Ascending aorta (tissue), 2 donors: ENCODE measurements around the gene NRBP1. TPM values are rescaled to one million over a fixed set of nuclear protein-coding genes. Genes with fewer than 3 reads are reported as not detected.
"Not testable (repeated sequence)": the region's sequence is repeated elsewhere in the genome, so short reads cannot be mapped to it uniquely, and the experiment has no call there.

Experiments
- DNase-seq, 2 donors: peaks; one replicate each; pipeline ENCODE4 v3.0.0-alpha.2; 2019; ENCODE audit warnings: low spot score in 2 of 2
- H3K27ac ChIP-seq, 2 donors: fragments of 200-600 bp; sonication (generic); one replicate each; pipeline ENCODE4 v1.5.1; 2016 to 2017; ENCODE audit warnings: mild to moderate bottlenecking in 1 of 2
- H3K27me3 ChIP-seq: fragments of 200-600 bp; sonication (generic); one replicate; pipeline ENCODE4 v1.5.1; 2017
- H3K36me3 ChIP-seq, 2 donors: fragments of 200-600 bp; sonication (generic); one replicate each; pipeline ENCODE4 v1.5.1; 2016
- H3K4me1 ChIP-seq, 2 donors: fragments of 200-600 bp; sonication (generic); one replicate each; pipeline ENCODE4 v1.5.1; 2016 to 2017; ENCODE audit warnings: mild to moderate bottlenecking in 1 of 2
- H3K4me3 ChIP-seq, 2 donors: fragments of 200-600 bp; sonication (generic); one replicate each; pipeline ENCODE4 v1.5.1; 2016 to 2017; ENCODE audit warnings: mild to moderate bottlenecking in 1 of 2
- H3K9me3 ChIP-seq, 2 donors: fragments of 200-600 bp; sonication (generic); one replicate each; pipeline ENCODE4 v1.5.1; 2016
- intact Hi-C: fragments of 100-400 bp; cut with DNase I; formaldehyde crosslinking; loops from one replicate; pipeline ENCODE4 v1.15.1; 2023
- total RNA-seq: library from RNA; depleted of rRNA; stranded (reverse); fragments of >200 nt; gene quantifications from one replicate; pipeline ENCODE4 v1.1.0, GENCODE V29; 2016
- TF ChIP-seq, protein P1 (sequence below), 3 experiments: fragments of 200-600 bp in 2 of 3; fragments of 450-650 bp in 1 of 3; sonication (generic) in 2 of 3; IDR thresholded peaks; one replicate each; pipeline ENCODE4 v1.5.1; 2016 to 2019; ENCODE audit warnings: antibody characterized with exemption in 3 of 3, mild to moderate bottlenecking in 1 of 3, moderate library complexity in 1 of 3

NRBP1 gene
- total RNA-seq, 1 donor from 2014 or later: 42.1 TPM

DNA sequence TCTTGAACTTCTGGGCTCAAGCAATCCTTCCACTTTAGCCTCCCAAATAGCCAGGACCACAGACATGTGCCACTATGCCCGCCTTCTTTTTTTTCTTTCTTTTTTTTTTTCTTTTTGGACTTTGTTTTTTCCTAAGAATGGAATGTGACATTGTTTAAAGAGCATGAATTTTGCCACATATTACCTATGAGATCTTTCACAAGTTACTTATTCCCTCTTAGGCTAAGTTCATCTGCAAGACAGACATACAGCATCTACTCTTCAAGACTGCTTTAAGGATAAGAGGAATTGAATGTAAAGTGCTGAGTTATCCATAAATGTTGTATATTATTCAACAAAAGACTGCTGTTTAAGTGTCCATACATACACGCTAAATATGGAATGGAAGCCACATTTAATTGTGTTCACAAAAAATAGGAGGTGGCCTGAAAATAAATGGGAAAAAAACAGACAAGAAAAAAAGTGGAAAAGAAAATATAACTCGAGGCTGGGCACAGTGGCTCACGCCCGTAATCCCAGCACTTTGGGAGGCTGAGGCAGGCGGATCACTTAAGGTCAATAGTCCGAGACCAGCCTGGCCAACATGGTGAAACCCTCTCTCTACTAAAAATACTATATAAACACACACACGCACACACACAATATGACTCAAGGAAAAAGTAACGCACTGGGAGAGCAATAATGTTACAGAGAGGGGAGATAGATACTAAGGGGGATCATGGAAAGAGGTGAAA, 15.8 kb upstream of the NRBP1 start:
- Histone ChIP-seq H3K27me3 (no peaks in the 10 kb centered on the region), H3K4me3 (no peak overlapping the region), H3K9me3 (no peaks in the 10 kb centered on the region), H3K4me1 (peaks cover 5 to 12% of the 10 kb centered on the region in 2 donors), H3K36me3 (no peaks in the 10 kb centered on the region), H3K27ac (no peak overlapping the region)
- TF ChIP-seq, protein P1, sequence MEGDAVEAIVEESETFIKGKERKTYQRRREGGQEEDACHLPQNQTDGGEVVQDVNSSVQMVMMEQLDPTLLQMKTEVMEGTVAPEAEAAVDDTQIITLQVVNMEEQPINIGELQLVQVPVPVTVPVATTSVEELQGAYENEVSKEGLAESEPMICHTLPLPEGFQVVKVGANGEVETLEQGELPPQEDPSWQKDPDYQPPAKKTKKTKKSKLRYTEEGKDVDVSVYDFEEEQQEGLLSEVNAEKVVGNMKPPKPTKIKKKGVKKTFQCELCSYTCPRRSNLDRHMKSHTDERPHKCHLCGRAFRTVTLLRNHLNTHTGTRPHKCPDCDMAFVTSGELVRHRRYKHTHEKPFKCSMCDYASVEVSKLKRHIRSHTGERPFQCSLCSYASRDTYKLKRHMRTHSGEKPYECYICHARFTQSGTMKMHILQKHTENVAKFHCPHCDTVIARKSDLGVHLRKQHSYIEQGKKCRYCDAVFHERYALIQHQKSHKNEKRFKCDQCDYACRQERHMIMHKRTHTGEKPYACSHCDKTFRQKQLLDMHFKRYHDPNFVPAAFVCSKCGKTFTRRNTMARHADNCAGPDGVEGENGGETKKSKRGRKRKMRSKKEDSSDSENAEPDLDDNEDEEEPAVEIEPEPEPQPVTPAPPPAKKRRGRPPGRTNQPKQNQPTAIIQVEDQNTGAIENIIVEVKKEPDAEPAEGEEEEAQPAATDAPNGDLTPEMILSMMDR (IDR thresholded peaks at IDR 0.05): no peak
- intact Hi-C loops: no loop called here
- DNase-seq: no peak

DNA sequence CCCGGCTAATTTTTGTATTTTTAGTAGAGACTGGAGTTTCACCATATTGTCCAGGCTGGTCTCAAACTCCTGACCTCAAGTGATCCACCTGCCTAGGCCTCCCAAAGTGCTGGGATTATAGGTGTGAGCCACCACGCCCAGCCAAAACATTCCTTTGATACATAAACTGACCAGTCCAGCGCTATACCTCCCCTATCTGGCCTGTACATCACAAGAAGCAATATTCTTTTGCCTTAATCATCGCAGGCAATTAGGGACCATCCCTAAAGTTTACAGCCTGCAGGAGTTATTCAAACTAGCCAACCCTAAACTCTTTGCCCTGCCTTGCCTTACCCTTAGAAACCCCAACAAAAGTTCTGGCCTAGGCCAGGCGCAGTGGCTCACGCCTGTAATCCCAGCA, 12.3 kb upstream of the NRBP1 start:
- intact Hi-C loops: no loop called here
- Histone ChIP-seq H3K4me1 (no peaks in the 10 kb centered on the region), H3K9me3 (no peaks in the 10 kb centered on the region), H3K36me3 (no peaks in the 10 kb centered on the region), H3K27ac (no peak overlapping the region), H3K4me3 (no peak overlapping the region), H3K27me3 (no peaks in the 10 kb centered on the region)
- no peak for DNase-seq
- TF ChIP-seq, protein P1 (IDR thresholded peaks at IDR 0.05): no peak

DNA sequence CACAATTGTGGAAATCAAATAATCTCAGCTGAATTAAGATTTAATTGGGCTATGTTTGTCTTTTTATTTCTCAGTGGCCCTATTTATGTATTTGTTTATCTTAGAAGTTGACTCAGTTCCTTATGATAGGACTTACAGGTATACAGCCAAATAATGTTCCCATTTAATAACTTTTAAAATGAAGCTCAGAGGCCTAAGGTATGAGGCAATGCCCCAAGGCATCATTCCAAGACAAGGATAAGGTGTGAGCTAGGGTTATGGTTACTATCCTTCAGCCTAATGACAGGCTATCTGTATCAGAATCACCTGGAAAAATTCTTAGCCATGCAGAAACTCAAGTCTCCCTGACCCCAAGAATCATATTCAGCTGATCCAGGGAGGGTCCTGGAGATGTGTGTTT, 7.4 kb upstream of the NRBP1 start:
- TF ChIP-seq, protein P1 (IDR thresholded peaks at IDR 0.05): no peak
- no peaks in the 10 kb centered on the region for H3K36me3 ChIP-seq
- DNase-seq: no peak
- H3K27me3 ChIP-seq: no peaks in the 10 kb centered on the region
- no peak overlapping the region for H3K4me3 ChIP-seq
- no peak overlapping the region for H3K27ac ChIP-seq
- intact Hi-C loops: no loop called here
- H3K4me1 ChIP-seq: no peaks in the 10 kb centered on the region
- H3K9me3 ChIP-seq: no peaks in the 10 kb centered on the region

DNA sequence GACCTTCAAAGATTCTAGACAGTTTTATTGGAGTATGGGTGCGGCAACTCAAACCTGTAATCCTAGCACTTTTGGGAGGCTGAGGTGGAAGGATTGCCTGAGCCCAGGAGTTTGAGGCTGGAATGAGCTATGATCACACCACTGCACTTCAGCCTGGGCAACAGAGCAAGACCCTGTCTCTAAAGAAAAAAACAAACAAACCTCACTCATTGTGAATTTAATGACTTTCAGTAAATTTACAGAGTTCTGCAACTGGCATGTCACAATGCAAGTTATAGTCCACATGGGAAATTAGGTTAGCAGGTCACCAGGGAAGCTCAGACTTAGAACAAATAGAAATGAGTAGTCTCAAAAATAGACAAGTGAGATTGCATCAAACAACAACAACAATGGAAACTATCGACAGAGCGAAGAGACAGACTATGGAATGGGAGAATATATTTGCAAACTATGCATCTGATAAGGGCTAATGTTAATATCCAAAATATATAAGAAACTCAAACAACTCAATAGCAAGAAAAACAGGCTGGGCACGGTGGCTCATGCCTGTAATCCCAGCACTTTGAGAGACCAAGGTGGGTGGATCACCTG, 6.7 kb upstream of the NRBP1 start:
- no peak overlapping the region for H3K27ac ChIP-seq
- DNase-seq: no peak
- H3K9me3 ChIP-seq: no peaks in the 10 kb centered on the region
- intact Hi-C loops: no loop called here
- TF ChIP-seq, protein P1 (IDR thresholded peaks at IDR 0.05): no peak
- H3K4me1 ChIP-seq: no peaks in the 10 kb centered on the region
- no peaks in the 10 kb centered on the region for H3K27me3 ChIP-seq
- no peak overlapping the region for H3K4me3 ChIP-seq
- no peaks in the 10 kb centered on the region for H3K36me3 ChIP-seq

DNA sequence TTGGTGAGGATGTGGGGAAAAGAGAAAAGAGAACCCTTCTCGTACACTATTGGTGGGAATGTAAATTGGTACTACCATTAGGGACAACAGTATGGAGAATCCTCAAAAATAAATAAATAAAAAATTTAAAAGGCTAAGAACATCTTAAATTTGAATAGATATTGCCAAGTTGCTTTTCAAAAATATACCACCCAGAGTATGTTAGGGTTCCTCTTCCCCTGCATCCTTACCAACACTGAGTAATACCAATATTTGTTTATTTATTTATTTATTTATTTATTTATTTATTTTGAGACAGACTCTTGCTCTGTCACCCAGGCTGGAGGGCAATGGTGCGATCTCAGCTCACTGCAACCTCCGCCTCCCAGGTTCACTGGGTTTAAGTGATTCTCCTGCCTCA, 5.5 kb upstream of the NRBP1 start:
- intact Hi-C loops: no loop called here
- no peak overlapping the region for H3K4me3 ChIP-seq

DNA sequence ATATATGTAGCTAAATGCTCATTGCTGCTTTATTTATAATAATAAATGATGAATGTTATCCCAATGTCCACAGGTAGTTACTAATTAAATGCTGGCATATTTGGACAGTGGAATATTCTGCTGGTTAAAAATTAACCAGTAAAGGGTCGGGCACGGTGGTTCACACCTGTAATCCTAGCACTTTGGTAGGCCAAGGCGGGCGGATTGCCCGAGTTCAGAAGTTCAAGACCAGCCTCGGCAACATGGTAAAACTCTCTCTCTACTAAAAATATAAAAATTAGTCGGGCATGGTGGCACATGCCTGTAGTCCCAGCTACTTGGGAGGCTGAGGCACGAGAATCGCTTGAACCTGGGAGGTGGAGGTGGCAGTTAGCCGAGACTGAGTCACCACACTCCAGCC, 3.4 kb upstream of the NRBP1 start:
- intact Hi-C loops, H3K27ac ChIP-seq, H3K36me3 ChIP-seq, H3K9me3 ChIP-seq, H3K4me3 ChIP-seq, H3K27me3 ChIP-seq, H3K4me1 ChIP-seq: not testable (repeated sequence)
- DNase-seq: peak in 1 of 2 donors; percentile 18

More for the DNA sequence above, 5.5 kb upstream of the NRBP1 start:
- no peaks in the 10 kb centered on the region for H3K27me3 ChIP-seq
- no peaks in the 10 kb centered on the region for H3K4me1 ChIP-seq
- H3K36me3 ChIP-seq: no peaks in the 10 kb centered on the region
- H3K9me3 ChIP-seq: no peaks in the 10 kb centered on the region
- no peak overlapping the region for H3K27ac ChIP-seq
- DNase-seq: no peak
- TF ChIP-seq, protein P1 (IDR thresholded peaks at IDR 0.05): no peak
